ENCODE measurements around the gene PLEKHA6.

- no peak for TF ChIP-seq CTCF (IDR thresholded peaks at IDR 0.05)
- TF ChIP-seq POLR2A (IDR thresholded peaks at IDR 0.05), result no peak
Measured at GRCh38 chr1:204241050-204241449, 118.7 kb downstream of the PLEKHA6 start.
